Neural progenitor cell (in vitro differentiated cells): ENCODE results near the gene PRSS27. TPM values are rescaled to one million over a fixed set of nuclear protein-coding genes. Genes with fewer than 3 reads are reported as not detected.
A peak's percentile ranks its signal among the peaks of the same experiment; 100 is the strongest.

Source experiments
- DNase-seq: peaks from one replicate; pipeline ENCODE4 v3.0.0-alpha.2; 2016; ENCODE audit warnings: low spot score
- H2AFZ ChIP-seq: fragments of 200-600 bp; sonication (generic); replicated peaks from 2 replicates; pipeline ENCODE4 v1.6.1; 2016; ENCODE audit warnings: antibody characterized with exemption
- H3F3A ChIP-seq: fragments of 200-600 bp; sonication (generic); 2 replicates; pipeline ENCODE4 v1.6.1; 2016; ENCODE audit warnings: antibody characterized with exemption, low read depth
- H3K27ac ChIP-seq: fragments of 200-600 bp; sonication (generic); 2 replicates; pipeline ENCODE4 v1.5.1; 2016; ENCODE audit warnings: mild to moderate bottlenecking
- H3K27me3 ChIP-seq: fragments of 200-600 bp; sonication (generic); 2 replicates; pipeline ENCODE4 v1.6.1; 2016; ENCODE audit warnings: mild to moderate bottlenecking, moderate library complexity
- H3K36me3 ChIP-seq: fragments of 200-600 bp; sonication (generic); 2 replicates; pipeline ENCODE4 v1.5.1; 2016
- H3K4me1 ChIP-seq: fragments of 200-600 bp; sonication (generic); 2 replicates; pipeline ENCODE4 v1.6.1; 2016; ENCODE audit warnings: mixed run types
- H3K4me2 ChIP-seq: fragments of 200-600 bp; sonication (generic); 2 replicates; pipeline ENCODE4 v1.6.1; 2016
- H3K4me3 ChIP-seq: fragments of 200-600 bp; sonication (generic); 2 replicates; pipeline ENCODE4 v1.5.1; 2016
- H3K79me2 ChIP-seq: fragments of 200-600 bp; sonication (generic); 2 replicates; pipeline ENCODE4 v1.6.1; 2016; ENCODE audit warnings: low read depth
- H3K9ac ChIP-seq: fragments of 200-600 bp; sonication (generic); 2 replicates; pipeline ENCODE4 v1.6.1; 2016
- H3K9me3 ChIP-seq: fragments of 200-600 bp; sonication (generic); 2 replicates; pipeline ENCODE4 v1.5.1; 2016; ENCODE audit warnings: low read depth
- H4K20me1 ChIP-seq: fragments of 200-600 bp; sonication (generic); 2 replicates; pipeline ENCODE4 v1.6.1; 2016; ENCODE audit warnings: low read depth
- H3K27ac Mint-ChIP-seq: 3 replicates; pipeline ENCODE4 v1.8.0; 2021; ENCODE audit warnings: mixed read lengths
- H3K27me3 Mint-ChIP-seq: 2 replicates; pipeline ENCODE4 v1.8.0; 2022; ENCODE audit warnings: low read depth, mild to moderate bottlenecking, inconsistent platforms, moderate library complexity, mixed read lengths; ENCODE audit not compliant: insufficient read depth
- H3K36me3 Mint-ChIP-seq: 3 replicates; pipeline ENCODE4 v1.8.0; 2021; ENCODE audit warnings: mixed read lengths
- H3K4me1 Mint-ChIP-seq: 3 replicates; pipeline ENCODE4 v1.8.0; 2021; ENCODE audit warnings: mixed read lengths
- H3K4me3 Mint-ChIP-seq: 3 replicates; pipeline ENCODE4 v1.8.0; 2021; ENCODE audit warnings: mild to moderate bottlenecking, moderate library complexity, mixed read lengths
- H3K9me3 Mint-ChIP-seq: 3 replicates; pipeline ENCODE4 v1.8.0; 2020; ENCODE audit warnings: mixed read lengths
- EZH2 ChIP-seq: fragments of 200-600 bp; sonication (generic); IDR thresholded peaks from 2 replicates; pipeline ENCODE4 v1.6.1; 2017; ENCODE audit warnings: antibody characterized with exemption, mild to moderate bottlenecking, moderate library complexity
- EZH2phosphoT487 ChIP-seq: fragments of 200-600 bp; sonication (generic); IDR thresholded peaks from 2 replicates; pipeline ENCODE4 v1.6.1; 2017; ENCODE audit warnings: antibody characterized with exemption
- total RNA-seq: library from RNA; depleted of rRNA; stranded (reverse); fragments of >200 nt; gene quantifications from 2 replicates; pipeline ENCODE4 v1.2.3, GENCODE V29; 2015; ENCODE audit warnings: low replicate concordance
- TF ChIP-seq, protein P1 (sequence below): fragments of 200-600 bp; sonication (generic); IDR thresholded peaks from 2 replicates; pipeline ENCODE4 v1.5.1; 2017; ENCODE audit warnings: antibody characterized with exemption, mild to moderate bottlenecking

PRSS27 gene
- total RNA-seq, 1 donor from 2014 or later: 1.8 TPM

DNA sequence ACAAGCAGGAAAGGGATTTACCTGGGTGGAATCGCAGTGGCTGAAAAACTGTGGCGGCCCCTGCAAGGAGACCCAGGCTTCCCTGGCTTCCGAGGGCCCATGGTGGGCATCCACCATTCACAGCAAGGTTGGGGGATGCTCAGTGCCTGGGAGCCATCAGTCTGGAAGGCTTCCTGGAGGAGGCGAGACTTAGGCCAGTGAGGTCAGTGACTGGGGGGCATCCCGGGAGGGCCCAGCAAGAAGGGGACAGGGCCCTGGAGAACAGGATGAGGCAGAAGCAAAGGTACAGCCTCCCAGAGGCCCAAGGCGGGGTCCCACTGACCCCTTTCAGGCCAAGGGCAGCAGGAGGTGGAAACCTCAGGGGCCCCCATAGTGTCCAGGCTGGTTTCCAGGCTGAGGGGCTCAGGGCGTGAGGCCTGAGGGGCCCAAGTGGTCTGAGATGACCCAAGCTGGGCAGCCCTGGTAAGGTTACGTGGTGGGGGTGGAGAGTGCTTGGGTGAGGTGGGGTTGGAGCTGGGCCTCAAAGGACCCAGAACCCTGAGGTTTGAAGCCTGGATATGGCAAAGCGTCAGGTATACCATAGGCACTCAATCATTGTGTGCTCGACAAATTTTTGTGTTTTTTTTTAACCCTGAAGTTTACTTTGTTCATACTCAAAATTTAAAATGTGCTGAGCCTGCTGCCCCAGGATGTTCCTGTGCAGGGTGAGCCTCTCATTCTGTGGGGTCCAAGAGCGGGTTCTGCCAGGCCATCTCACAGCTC lies 16.6 kb upstream of the PRSS27 start:
- H3K9ac ChIP-seq: no peak overlapping the region

GRCh38 chr16:2734844-2735515 lies 15.0 kb upstream of the PRSS27 start:
- no peaks in the 10 kb centered on the region for H3K36me3 Mint-ChIP-seq

More for the DNA sequence above, 16.6 kb upstream of the PRSS27 start:
- no peak overlapping the region for H3K4me3 Mint-ChIP-seq
- Histone ChIP-seq H3K79me2 (no peaks in the 10 kb centered on the region), H3K4me2 (no peak overlapping the region), H3K27ac (no peak overlapping the region), H3K9me3 (no peaks in the 10 kb centered on the region), H3K4me3 (no peak overlapping the region), H3K4me1 (peaks cover 3% of the 10 kb centered on the region), H3K27me3 (no peaks in the 10 kb centered on the region), H3K36me3 (no peaks in the 10 kb centered on the region), H4K20me1 (no peaks in the 10 kb centered on the region), H3F3A (no peaks in the 10 kb centered on the region), H2AFZ (no peak overlapping the region)
- no peak for TF ChIP-seq EZH2phosphoT487
- TF ChIP-seq, protein P1, sequence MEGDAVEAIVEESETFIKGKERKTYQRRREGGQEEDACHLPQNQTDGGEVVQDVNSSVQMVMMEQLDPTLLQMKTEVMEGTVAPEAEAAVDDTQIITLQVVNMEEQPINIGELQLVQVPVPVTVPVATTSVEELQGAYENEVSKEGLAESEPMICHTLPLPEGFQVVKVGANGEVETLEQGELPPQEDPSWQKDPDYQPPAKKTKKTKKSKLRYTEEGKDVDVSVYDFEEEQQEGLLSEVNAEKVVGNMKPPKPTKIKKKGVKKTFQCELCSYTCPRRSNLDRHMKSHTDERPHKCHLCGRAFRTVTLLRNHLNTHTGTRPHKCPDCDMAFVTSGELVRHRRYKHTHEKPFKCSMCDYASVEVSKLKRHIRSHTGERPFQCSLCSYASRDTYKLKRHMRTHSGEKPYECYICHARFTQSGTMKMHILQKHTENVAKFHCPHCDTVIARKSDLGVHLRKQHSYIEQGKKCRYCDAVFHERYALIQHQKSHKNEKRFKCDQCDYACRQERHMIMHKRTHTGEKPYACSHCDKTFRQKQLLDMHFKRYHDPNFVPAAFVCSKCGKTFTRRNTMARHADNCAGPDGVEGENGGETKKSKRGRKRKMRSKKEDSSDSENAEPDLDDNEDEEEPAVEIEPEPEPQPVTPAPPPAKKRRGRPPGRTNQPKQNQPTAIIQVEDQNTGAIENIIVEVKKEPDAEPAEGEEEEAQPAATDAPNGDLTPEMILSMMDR: no peak
- TF ChIP-seq EZH2: no peak
- H3K4me1 Mint-ChIP-seq: peaks cover 3% of the 10 kb centered on the region
- H3K27ac Mint-ChIP-seq: peak overlapping the region; percentile 42
- H3K36me3 Mint-ChIP-seq: no peaks in the 10 kb centered on the region
- no peaks in the 10 kb centered on the region for H3K9me3 Mint-ChIP-seq
- no peak for DNase-seq
- no peaks in the 10 kb centered on the region for H3K27me3 Mint-ChIP-seq

GRCh38 chr16:2728034-2728433 lies 8.0 kb upstream of the PRSS27 start:
- H4K20me1 ChIP-seq: no peaks in the 10 kb centered on the region
- H3K27me3 Mint-ChIP-seq: peaks cover 2% of the 10 kb centered on the region
- no peaks in the 10 kb centered on the region for H3K36me3 Mint-ChIP-seq
- H3K79me2 ChIP-seq: no peaks in the 10 kb centered on the region
- no peaks in the 10 kb centered on the region for H3F3A ChIP-seq
- no peaks in the 10 kb centered on the region for H3K9me3 Mint-ChIP-seq
- H3K4me3 Mint-ChIP-seq: no peak overlapping the region
- no peak overlapping the region for H3K9ac ChIP-seq
- TF ChIP-seq, protein P1: no peak
- no peak for TF ChIP-seq EZH2phosphoT487
- no peak for TF ChIP-seq EZH2
- no peak overlapping the region for H3K27ac Mint-ChIP-seq
- no peaks in the 10 kb centered on the region for H3K4me1 ChIP-seq
- no peaks in the 10 kb centered on the region for H3K36me3 ChIP-seq
- no peaks in the 10 kb centered on the region for H3K4me1 Mint-ChIP-seq
- no peak overlapping the region for H3K4me2 ChIP-seq
- no peaks in the 10 kb centered on the region for H3K9me3 ChIP-seq
- H3K27ac ChIP-seq: no peak overlapping the region
- no peak overlapping the region for H3K4me3 ChIP-seq
- H2AFZ ChIP-seq: no peak overlapping the region
- H3K27me3 ChIP-seq: no peaks in the 10 kb centered on the region
- DNase-seq: no peak

More at GRCh38 chr16:2734844-2735515, 15.0 kb upstream of the PRSS27 start:
- Histone ChIP-seq H3K4me1 (peaks cover 3% of the 10 kb centered on the region), H3K27ac (no peak overlapping the region), H3K9ac (no peak overlapping the region), H3K4me3 (no peak overlapping the region), H4K20me1 (no peaks in the 10 kb centered on the region), H2AFZ (no peak overlapping the region), H3K4me2 (no peak overlapping the region), H3K36me3 (no peaks in the 10 kb centered on the region), H3F3A (no peaks in the 10 kb centered on the region), H3K79me2 (no peaks in the 10 kb centered on the region), H3K9me3 (no peaks in the 10 kb centered on the region), H3K27me3 (no peaks in the 10 kb centered on the region)
- no peak for TF ChIP-seq EZH2phosphoT487
- TF ChIP-seq, protein P1: no peak
- TF ChIP-seq EZH2: no peak
- Mint-ChIP-seq H3K9me3 (no peaks in the 10 kb centered on the region), H3K27me3 (peaks cover 2% of the 10 kb centered on the region), H3K4me3 (no peak overlapping the region), H3K4me1 (peaks cover 3% of the 10 kb centered on the region), H3K27ac (no peak overlapping the region)
- DNase-seq: no peak
